HCT116 (cell line): Measurements from ENCODE around the gene LXN. TPM values are rescaled to one million over a fixed set of nuclear protein-coding genes. Genes with fewer than 3 reads are reported as not detected.

Experiments used
- ATAC-seq: fragments of 200-7000 bp; cut with Tn5 transposase; 2 replicates; pipeline ENCODE4 v1.9.1; 2020; ENCODE audit warnings: mild to moderate bottlenecking, moderate library complexity
- BruUV-seq: library from RNA; stranded (reverse); fragments of 400-500 nt; replicated peaks from 2 replicates; lab custom pipeline; 2021; lab: Mats Ljungman, UMichigan
- CTCF ChIA-PET: fragments of 300-600 bp; sonication (Branson Sonifier 250); formaldehyde crosslinking; loops from one replicate; lab custom pipeline; 2021; ENCODE audit warnings: antibody characterized with exemption; lab: Charles Lee
- POLR2A ChIA-PET: fragments of 300-600, 350-600 bp; sonication (Branson Sonifier 250); formaldehyde crosslinking; loops from one replicate; lab custom pipeline; 2021; ENCODE audit warnings: antibody characterized with exemption; lab: Charles Lee
- RAD21 ChIA-PET, 2 experiments: fragments of 300-600 bp; sonication (Branson Sonifier 250); formaldehyde crosslinking; loops; one replicate each; lab custom pipeline; 2023; ENCODE audit warnings: low total read pairs in 2 of 2; ENCODE audit not compliant: uncharacterized antibody in 2 of 2, unreplicated experiment in 2 of 2, low non-redundant PET in 1 of 2; lab: Charles Lee
- DNase-seq: peaks from one replicate; pipeline ENCODE4 v3.0.0-alpha.2; 2010; ENCODE audit warnings: low read depth, low spot score
- H2AFZ ChIP-seq: fragments of 200-600 bp; shearing (Covaris generic), sonication (generic); 2 replicates; pipeline ENCODE4 v1.6.1; 2017; ENCODE audit warnings: low read depth, mixed run types, mixed read lengths, antibody characterized with exemption, low read length; ENCODE audit not compliant: poor library complexity, severe bottlenecking
- H3K27ac ChIP-seq: 2 replicates; pipeline ENCODE4 v1.5.1; 2012; ENCODE audit warnings: low read depth, low read length
- H3K27me3 ChIP-seq: fragments of 200-600 bp; sonication (generic); 2 replicates; pipeline ENCODE4 v1.6.1; 2016; ENCODE audit warnings: mixed run types, low read length, mixed read lengths; ENCODE audit not compliant: insufficient read depth
- H3K36me3 ChIP-seq, 2 experiments: fragments of 200-500 bp in 1 of 2; fragments of 200-600 bp in 1 of 2; sonication (Bioruptor generic) in 1 of 2; sonication (generic) in 1 of 2; 2 replicates each; pipeline versions ENCODE4 v1.5.1 to v1.6.1; 2014 to 2016; ENCODE audit warnings: low read length in 2 of 2, inconsistent platforms in 1 of 2, mixed read lengths in 1 of 2, mixed run types in 1 of 2; ENCODE audit not compliant: insufficient read depth in 2 of 2, control insufficient read depth in 1 of 2
- H3K4me1 ChIP-seq, 2 experiments: fragments of 200-600 bp in 1 of 2; sonication (generic) in 1 of 2; 2 replicates each; pipeline versions ENCODE4 v1.5.1 to v1.6.1; 2012 to 2017; ENCODE audit warnings: low read length in 2 of 2, inconsistent platforms in 1 of 2, mild to moderate bottlenecking in 1 of 2, mixed read lengths in 1 of 2, mixed run types in 1 of 2, moderate library complexity in 1 of 2; ENCODE audit not compliant: insufficient read depth in 2 of 2, control insufficient read depth in 1 of 2
- H3K4me2 ChIP-seq: fragments of 200-600 bp; sonication (generic); 2 replicates; pipeline ENCODE4 v1.6.1; 2017; ENCODE audit warnings: mixed run types, low read length, mixed read lengths
- H3K4me3 ChIP-seq, 2 experiments: fragments of 200-600 bp in 1 of 2; sonication (generic) in 1 of 2; replicated peaks in 1 of 2; 2 replicates each; pipeline ENCODE4 v1.5.1; 2011 to 2016; ENCODE audit warnings: low read length in 2 of 2, control low read depth in 1 of 2, low read depth in 1 of 2, mild to moderate bottlenecking in 1 of 2, mixed read lengths in 1 of 2, mixed run types in 1 of 2
- H3K79me2 ChIP-seq: fragments of 200-600 bp; sonication (generic); 2 replicates; pipeline ENCODE4 v1.6.1; 2017; ENCODE audit warnings: mild to moderate bottlenecking, mixed run types, low read length, moderate library complexity, mixed read lengths; ENCODE audit not compliant: insufficient read depth
- H3K9ac ChIP-seq: fragments of 200-600 bp; sonication (generic); 2 replicates; pipeline ENCODE4 v1.6.1; 2016; ENCODE audit warnings: low read length, mixed read lengths
- H3K9me2 ChIP-seq: fragments of 200-600 bp; sonication (generic), shearing (Covaris generic); 2 replicates; pipeline ENCODE4 v1.6.1; 2017; ENCODE audit warnings: mixed run types, mild to moderate bottlenecking, moderate library complexity; ENCODE audit not compliant: insufficient read depth
- H3K9me3 ChIP-seq, 2 experiments: fragments of 200-500 bp in 1 of 2; fragments of 200-600 bp in 1 of 2; sonication (Bioruptor generic) in 1 of 2; sonication (generic) in 1 of 2; 2 replicates each; pipeline ENCODE4 v1.6.1; 2014 to 2017; ENCODE audit warnings: low read length in 2 of 2, mixed read lengths in 2 of 2, inconsistent platforms in 1 of 2, low read depth in 1 of 2, mild to moderate bottlenecking in 1 of 2, mixed run types in 1 of 2, moderate library complexity in 1 of 2; ENCODE audit not compliant: control insufficient read depth in 1 of 2, insufficient read depth in 1 of 2
- H4K20me1 ChIP-seq: fragments of 200-600 bp; sonication (generic), shearing (Covaris generic); 2 replicates; pipeline ENCODE4 v1.6.1; 2017; ENCODE audit warnings: mixed run types, mild to moderate bottlenecking, moderate library complexity; ENCODE audit not compliant: insufficient read depth
- ATF3 ChIP-seq: IDR thresholded peaks from 2 replicates; pipeline ENCODE4 v1.6.1; 2012
- POLR2A ChIP-seq: IDR thresholded peaks from 2 replicates; pipeline ENCODE4 v1.7.0; 2011; ENCODE audit warnings: borderline replicate concordance; ENCODE audit not compliant: insufficient read depth, insufficient read length; ENCODE audit errors: extremely low read depth
- REST ChIP-seq: IDR thresholded peaks from 2 replicates; pipeline ENCODE4 v1.6.1; 2012; ENCODE audit warnings: low read depth
- SIN3A ChIP-seq: IDR thresholded peaks from 2 replicates; pipeline ENCODE4 v1.6.1; 2012; ENCODE audit warnings: low read depth
- SRF ChIP-seq: IDR thresholded peaks from 2 replicates; pipeline ENCODE4 v1.6.1; 2012; ENCODE audit warnings: low read depth
- intact Hi-C: fragments of 100-400 bp; cut with micrococcal nuclease; formaldehyde crosslinking; loops from 2 replicates; pipeline ENCODE4 v1.10.0; 2022
- total RNA-seq: library from RNA; stranded (reverse); gene quantifications from one replicate; pipeline ENCODE4 v1.2.1, GENCODE V29; 2021; ENCODE audit not compliant: unreplicated experiment

The LXN gene
- total RNA-seq, 1 experiment from 2014 or later = not detected

GRCh38 chr3:158640646-158641045, 31.8 kb downstream of the LXN start:
- ChIA-PET RAD21 (no interaction called here), POLR2A (no interaction called here), CTCF (no interaction called here)
- no TSS peak for BruUV-seq
- no peak overlapping the region for H3K27ac ChIP-seq
- H3K36me3 ChIP-seq = no peaks in the 10 kb centered on the region
- no peak overlapping the region for H3K9ac ChIP-seq
- H3K9me2 ChIP-seq = no peaks in the 10 kb centered on the region
- H3K4me3 ChIP-seq = no peak overlapping the region
- no peak overlapping the region for H3K4me2 ChIP-seq
- H4K20me1 ChIP-seq = no peaks in the 10 kb centered on the region
- intact Hi-C loops = loop anchor here (10.0 kb wide), 2 partner anchors 614 to 1026 kb away; no protein-coding TSS in a partner anchor
- no peaks in the 10 kb centered on the region for H3K27me3 ChIP-seq
- H3K4me1 ChIP-seq = peaks cover 4% of the 10 kb centered on the region in 2 experiments; a peak in 3 of 4 replicates
- DNase-seq (no peak), ATAC-seq (no peak)
- H3K79me2 ChIP-seq = peaks cover 13% of the 10 kb centered on the region
- no peak overlapping the region for H2AFZ ChIP-seq
- TF ChIP-seq REST = no peak
- no peak for TF ChIP-seq SRF
- H3K9me3 ChIP-seq = no peaks in the 10 kb centered on the region

GRCh38 chr3:158631981-158632380, 40.5 kb downstream of the LXN start:
- H2AFZ ChIP-seq = no peak overlapping the region
- POLR2A ChIA-PET = no interaction called here

More at GRCh38 chr3:158631981-158632380, 40.5 kb downstream of the LXN start:
- Histone ChIP-seq H3K27ac (no peak overlapping the region), H3K79me2 (no peaks in the 10 kb centered on the region), H3K4me1 (no peaks in the 10 kb centered on the region), H3K9me3 (no peaks in the 10 kb centered on the region), H3K36me3 (no peaks in the 10 kb centered on the region), H3K4me3 (no peak overlapping the region), H3K9ac (no peak overlapping the region), H3K27me3 (no peaks in the 10 kb centered on the region), H3K9me2 (no peaks in the 10 kb centered on the region), H3K4me2 (no peak overlapping the region), H4K20me1 (no peaks in the 10 kb centered on the region)
- DNase-seq (no peak), ATAC-seq (no peak)
- intact Hi-C loops = no loop called here
- ChIA-PET RAD21 (no interaction called here), CTCF (no interaction called here)
- TF ChIP-seq SRF (no peak), POLR2A (no peak), SIN3A (no peak), ATF3 (no peak)
- BruUV-seq = no TSS peak
